IMR-90 (cell line): ENCODE data around the gene KRTAP10-6. TPM values are rescaled to one million over a fixed set of nuclear protein-coding genes. Genes with fewer than 3 reads are reported as not detected.
"Not testable (repeated sequence)": the region's sequence is repeated elsewhere in the genome, so short reads cannot be mapped to it uniquely, and the experiment has no call there.

Experiments used
- ATAC-seq: fragments of 200-7000 bp; cut with Tn5 transposase; 2 replicates; pipeline ENCODE4 v1.9.1; 2020; ENCODE audit warnings: low read depth, mild to moderate bottlenecking, moderate library complexity
- BruUV-seq: library from RNA; stranded (reverse); fragments of 400-500 nt; replicated peaks from 2 replicates; lab custom pipeline; 2021; lab: Mats Ljungman, UMichigan
- CTCF ChIA-PET: fragments of 300-600 bp; formaldehyde crosslinking; extraction: SDS; loops from one replicate; lab custom pipeline; 2021; ENCODE audit warnings: antibody characterized with exemption; lab: Yijun Ruan, JAX
- POLR2A ChIA-PET: fragments of 300-600 bp; sonication (Branson Sonifier 250); formaldehyde crosslinking; loops from one replicate; lab custom pipeline; 2022; ENCODE audit warnings: antibody characterized with exemption; ENCODE audit not compliant: unreplicated experiment; lab: Charles Lee
- DNase-seq: peaks from one replicate; pipeline ENCODE4 v3.0.0; 2013
- H2AFZ ChIP-seq: replicated peaks from 2 replicates; pipeline ENCODE3; 2013; ENCODE audit warnings: low read length, mild to moderate bottlenecking; ENCODE audit not compliant: poor library complexity
- H2AK5ac ChIP-seq: 2 replicates; pipeline ENCODE4 v1.6.1; 2013; ENCODE audit warnings: low read depth, low read length, inconsistent platforms
- H2AK9ac ChIP-seq: replicated peaks from 2 replicates; pipeline ENCODE3; 2013; ENCODE audit warnings: mild to moderate bottlenecking, low read depth, low read length, moderate library complexity; ENCODE audit not compliant: poor library complexity
- H2BK120ac ChIP-seq: 2 replicates; pipeline ENCODE4 v1.6.1; 2013; ENCODE audit warnings: low read depth, low read length, inconsistent platforms
- H2BK15ac ChIP-seq: 3 replicates; pipeline ENCODE4 v1.6.1; 2013; ENCODE audit warnings: low read depth, low read length, inconsistent platforms
- H2BK20ac ChIP-seq: 2 replicates; pipeline ENCODE4 v1.6.1; 2013; ENCODE audit warnings: low read depth, mild to moderate bottlenecking, inconsistent platforms, low read length, moderate library complexity
- H2BK5ac ChIP-seq: 2 replicates; pipeline ENCODE4 v1.6.1; 2013; ENCODE audit warnings: mild to moderate bottlenecking, low read depth, low read length, inconsistent platforms; ENCODE audit not compliant: poor library complexity, severe bottlenecking
- H3K14ac ChIP-seq: replicated peaks from 2 replicates; pipeline ENCODE4 v1.6.1; 2013; ENCODE audit warnings: low read depth, low read length, inconsistent platforms
- H3K18ac ChIP-seq: 2 replicates; pipeline ENCODE4 v1.6.1; 2013; ENCODE audit warnings: low read depth, low read length, control low read depth
- H3K23ac ChIP-seq: 2 replicates; pipeline ENCODE4 v1.6.1; 2013; ENCODE audit warnings: low read depth, low read length, inconsistent platforms
- H3K27ac ChIP-seq: 2 replicates; pipeline ENCODE4 v1.5.1; 2013; ENCODE audit warnings: mild to moderate bottlenecking, control low read depth, low read length; ENCODE audit not compliant: insufficient read depth
- H3K27me3 ChIP-seq: 2 replicates; pipeline ENCODE4 v1.6.1; 2013; ENCODE audit warnings: low read length; ENCODE audit not compliant: control insufficient read depth, insufficient read depth
- H3K36me3 ChIP-seq: 2 replicates; pipeline ENCODE4 v1.6.1; 2013; ENCODE audit warnings: low read length, mixed read lengths; ENCODE audit not compliant: control insufficient read depth, insufficient read depth
- H3K4ac ChIP-seq: 2 replicates; pipeline ENCODE4 v1.6.1; 2013; ENCODE audit warnings: low read depth, low read length, inconsistent platforms
- H3K4me1 ChIP-seq: 2 replicates; pipeline ENCODE4 v1.6.1; 2013; ENCODE audit warnings: low read length, mixed read lengths; ENCODE audit not compliant: control insufficient read depth, insufficient read depth
- H3K4me2 ChIP-seq: 2 replicates; pipeline ENCODE4 v1.6.1; 2013; ENCODE audit warnings: low read depth, mild to moderate bottlenecking, control low read depth, low read length, moderate library complexity
- H3K4me3 ChIP-seq: 2 replicates; pipeline ENCODE4 v1.5.1; 2013; ENCODE audit warnings: low read depth, mild to moderate bottlenecking, control low read depth, low read length, moderate library complexity; ENCODE audit not compliant: insufficient read depth
- H3K56ac ChIP-seq: 2 replicates; pipeline ENCODE4 v1.6.1; 2013; ENCODE audit warnings: low read length, inconsistent platforms; ENCODE audit not compliant: insufficient read depth; ENCODE audit errors: extremely low read depth
- H3K79me1 ChIP-seq, 2 experiments: 2 replicates each; pipeline ENCODE4 v1.6.1; 2013; ENCODE audit warnings: low read length in 2 of 2, inconsistent platforms in 1 of 2, low read depth in 1 of 2
- H3K9ac ChIP-seq: 2 replicates; pipeline ENCODE4 v1.6.1; 2013; ENCODE audit warnings: low read depth, low read length, control low read depth
- H3K9me1 ChIP-seq: 2 replicates; pipeline ENCODE4 v1.6.1; 2013; ENCODE audit warnings: low read length, inconsistent platforms; ENCODE audit not compliant: insufficient read depth
- H3K9me3 ChIP-seq: 2 replicates; pipeline ENCODE4 v1.6.1; 2013; ENCODE audit warnings: low read length; ENCODE audit not compliant: control insufficient read depth, insufficient read depth
- H4K20me1 ChIP-seq: 2 replicates; pipeline ENCODE4 v1.6.1; 2013; ENCODE audit warnings: low read length, inconsistent platforms; ENCODE audit not compliant: insufficient read depth
- H4K5ac ChIP-seq: 2 replicates; pipeline ENCODE4 v1.6.1; 2013; ENCODE audit warnings: mild to moderate bottlenecking, low read depth, low read length, control low read depth
- H4K8ac ChIP-seq, 2 experiments: 2 replicates each; pipeline ENCODE4 v1.6.1; 2013; ENCODE audit warnings: low read depth in 2 of 2, low read length in 2 of 2, control low read depth in 1 of 2, inconsistent platforms in 1 of 2
- H4K91ac ChIP-seq: 2 replicates; pipeline ENCODE4 v1.6.1; 2013; ENCODE audit warnings: low read depth, low read length, inconsistent platforms; ENCODE audit not compliant: insufficient read depth
- WGBS, 2 experiments: methylation state at CpG; one replicate each; pipeline versions ENCODE4 v1.1.5 to v1.1.7; 2013; ENCODE audit warnings: missing lambda C conversion rate in 2 of 2; ENCODE audit not compliant: insufficient read length in 1 of 2; ENCODE audit errors: extremely low coverage in 2 of 2; 5-methylcytosine and 5-hydroxymethylcytosine counted together
- dilution Hi-C: fragments of 300-500 bp; cut with HindIII; formaldehyde crosslinking; loops from one replicate; pipeline ENCODE4 v1.14.3; 2018; ENCODE audit warnings: low sequenced_read_pairs; ENCODE audit not compliant: unreplicated experiment
- in situ Hi-C: fragments of 300-500 bp; cut with MboI; formaldehyde crosslinking; loops from 3 replicates; pipeline ENCODE4 v1.14.3; 2019; ENCODE audit warnings: low sequenced_read_pairs, inconsistent platforms, mixed read lengths
- intact Hi-C: fragments of 100-400 bp; cut with micrococcal nuclease; formaldehyde crosslinking; loops from 2 replicates; pipeline ENCODE4 v1.10.0; 2022
- polyA plus RNA-seq, 3 experiments: library from polyadenylated mRNA; depleted of rRNA; stranded (reverse); fragments of >200 nt; gene quantifications; 2 replicates each; pipeline ENCODE4 v1.2.3, GENCODE V29; 2012; ENCODE audit warnings: low replicate concordance in 1 of 3
- total RNA-seq: library from RNA; depleted of rRNA; stranded (reverse); fragments of >200 nt; gene quantifications from 2 replicates; pipeline ENCODE4 v1.2.3, GENCODE V29; 2012

KRTAP10-6 gene
- total and polyA plus RNA-seq, 2 of the 4 experiments (the other 2 are of a cell fraction), result not detected

DNA sequence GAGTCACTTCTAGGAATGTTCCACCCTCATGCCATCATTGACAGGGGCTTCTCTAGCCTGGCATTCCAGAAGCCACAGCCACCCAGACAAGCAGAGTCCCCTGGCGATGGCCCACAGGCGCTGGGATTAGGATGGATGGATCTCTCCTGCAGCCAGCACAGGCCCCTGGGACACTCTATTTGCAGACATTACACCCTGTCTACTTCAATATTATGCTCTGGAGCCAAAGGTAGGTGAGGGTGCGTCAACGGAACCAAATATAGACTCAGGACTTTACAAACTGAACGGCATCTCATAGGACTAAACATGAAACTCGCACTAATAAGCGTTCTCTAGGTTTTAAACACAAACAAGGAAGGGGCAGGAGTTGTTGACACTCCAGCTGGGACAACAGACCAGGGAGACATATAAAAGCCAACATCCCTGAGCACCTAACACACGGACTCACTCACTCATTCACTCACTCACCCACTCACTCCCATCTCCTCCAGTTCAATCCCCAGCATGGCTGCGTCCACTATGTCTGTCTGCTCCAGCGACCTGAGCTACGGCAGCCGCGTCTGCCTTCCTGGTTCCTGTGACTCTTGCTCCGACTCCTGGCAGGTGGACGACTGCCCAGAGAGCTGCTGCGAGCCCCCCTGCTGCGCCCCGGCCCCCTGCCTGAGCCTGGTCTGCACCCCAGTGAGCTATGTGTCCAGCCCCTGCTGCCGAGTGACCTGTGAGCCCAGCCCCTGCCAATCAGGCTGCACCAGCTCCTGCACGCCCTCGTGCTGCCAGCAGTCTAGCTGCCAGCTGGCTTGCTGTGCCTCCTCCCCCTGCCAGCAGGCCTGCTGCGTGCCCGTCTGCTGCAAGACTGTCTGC is 8.0 kb upstream of the KRTAP10-6 start, which contains the start of gene KRTAP10-7:
TSS of gene KRTAP10-7 (plus strand) at position 480 of the 861 bp plus-strand sequence. CDS start at position 505, 25 bp downstream.
- H3K23ac ChIP-seq, in situ Hi-C loops, H3K56ac ChIP-seq, DNase-seq, H3K4me1 ChIP-seq, intact Hi-C loops, H3K18ac ChIP-seq, H3K14ac ChIP-seq, ATAC-seq, H3K4me3 ChIP-seq, BruUV-seq, H2BK5ac ChIP-seq, H4K20me1 ChIP-seq, H3K9me1 ChIP-seq, H3K4me2 ChIP-seq, H3K79me1 ChIP-seq, H3K9ac ChIP-seq, dilution Hi-C loops, H3K27ac ChIP-seq, H2BK120ac ChIP-seq, H2AK9ac ChIP-seq, H4K8ac ChIP-seq, H3K27me3 ChIP-seq, POLR2A ChIA-PET, H3K9me3 ChIP-seq, H4K91ac ChIP-seq, CTCF ChIA-PET, H3K4ac ChIP-seq, H2AK5ac ChIP-seq, H2AFZ ChIP-seq, H4K5ac ChIP-seq, H2BK15ac ChIP-seq, H2BK20ac ChIP-seq, H3K36me3 ChIP-seq: not testable (repeated sequence)
- 81% methylated on average over 3 of the region's 23 CpGs; no CpG with 5 or more reads in 1 of the 2 experiments for WGBS, 2 experiments
